Ovary (tissue), 9 donors: Measurements from ENCODE around the gene CAMTA1. TPM values are rescaled to one million over a fixed set of nuclear protein-coding genes. Genes with fewer than 3 reads are reported as not detected.

Source experiments
- DNase-seq, 5 donors: peaks; one replicate each; pipeline ENCODE4 v3.0.0-alpha.2; 2019 to 2020
- H3K27ac ChIP-seq, 2 donors: fragments of 200-600 bp; one replicate each; pipeline versions ENCODE4 v1.5.1 to v1.8.0; 2019 to 2022
- H3K27me3 ChIP-seq: fragments of 200-600 bp; one replicate; pipeline ENCODE4 v1.8.0; 2022
- H3K36me3 ChIP-seq: fragments of 200-600 bp; sonication (generic); one replicate; pipeline ENCODE4 v1.5.1; 2019
- H3K4me1 ChIP-seq: one replicate; pipeline ENCODE4 v1.8.1; 2013; ENCODE audit warnings: mild to moderate bottlenecking, moderate library complexity; ENCODE audit not compliant: insufficient read depth
- H3K4me3 ChIP-seq: fragments of 200-600 bp; sonication (generic); one replicate; pipeline ENCODE4 v1.5.1; 2017
- H3K9me3 ChIP-seq, 2 donors: fragments of 200-600 bp in 1 of 2; sonication (generic) in 1 of 2; one replicate each; pipeline versions ENCODE4 v1.5.1 to v1.8.1; 2013 to 2019; ENCODE audit warnings: mild to moderate bottlenecking in 1 of 2, moderate library complexity in 1 of 2
- EP300 ChIP-seq: sonication (generic); formaldehyde crosslinking; IDR thresholded peaks from one replicate; pipeline ENCODE4 v1.6.1; 2017; ENCODE audit warnings: antibody characterized with exemption
- POLR2A ChIP-seq: fragments of 450-650 bp; IDR thresholded peaks from one replicate; pipeline ENCODE4 v1.6.1; 2017; ENCODE audit warnings: antibody characterized with exemption, mild to moderate bottlenecking, moderate library complexity
- WGBS, 3 donors: extraction: QIAGEN DNeasy Blood & Tissue Kit in 1 of 3; methylation state at CpG; one replicate each; pipeline versions ENCODE4 v1.1.5 to v1.1.7; 2013 to 2017; 5-methylcytosine and 5-hydroxymethylcytosine counted together
- intact Hi-C, 4 donors: fragments of 100-400 bp; cut with DNase I; formaldehyde crosslinking; loops; one replicate each; pipeline versions ENCODE4 v1.11.0 to v1.15.1; 2022 to 2023
- polyA plus RNA-seq, 2 donors: library from polyadenylated mRNA; stranded (reverse); fragments of 200-250 nt in 1 of 2; fragments of 350-450 nt in 1 of 2; fragmentation: Illumina TruSeq in 1 of 2; extraction: RNeasy Lipid Tissue Mini Kit (QIAGEN cat#74804) in 1 of 2; gene quantifications; one replicate each; pipeline ENCODE4 v1.2.3, GENCODE V29; 2013 to 2014
- total RNA-seq, 7 donors: library from RNA; depleted of rRNA in 2 of 7; stranded (reverse); fragments of >200 nt in 2 of 7; fragmentation: NEBNext Ultra II Directional in 3 of 7; extraction: Animal tissue kit (Norgen Biotek cat#: 25700) in 3 of 7; gene quantifications; one replicate each; pipeline versions ENCODE4 v1.1.0 to v1.2.4, GENCODE V29; 2016 to 2023
- TF ChIP-seq, protein P1 (sequence below), 3 donors: fragments of 450-650 bp in 2 of 3; fragments of 200-600 bp in 1 of 3; IDR thresholded peaks; one replicate each; pipeline versions ENCODE4 v1.5.1 to v1.8.0; 2016 to 2022; ENCODE audit warnings: antibody characterized with exemption in 3 of 3, mild to moderate bottlenecking in 1 of 3
- donor health status: DM: no; HTN: no; CAD: no; lungs with moderate emphysema.
- donor health status: DM: no; HTN: no; CAD: no.
- donor health status: Bipolar disorder and iron deficiency.
- donor health status: DM: yes; HTN: yes; CAD: no.
- donor health status: DM: no; HTN: no; CAD: no.
- donor health status: DM: yes; HTN: yes; CAD: no.

The CAMTA1 gene
- total and polyA plus RNA-seq, 9 donors = 51.1 to 150 (median 67.4) TPM

DNA sequence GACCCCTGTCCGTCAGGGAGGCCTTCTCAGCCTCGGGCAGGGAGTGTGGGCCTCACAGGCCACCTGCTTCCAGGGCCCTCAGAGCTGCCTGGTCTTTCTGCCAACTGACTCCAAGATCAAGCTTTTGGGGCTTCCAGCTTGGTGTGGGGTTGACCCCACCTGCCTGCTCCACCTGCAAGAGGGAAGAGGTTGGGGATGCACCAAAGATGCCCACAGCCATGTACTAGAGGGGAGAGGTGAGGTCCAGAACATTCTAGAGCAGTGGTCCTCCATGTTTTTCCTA, 719.1 kb downstream of the CAMTA1 start:
- TF ChIP-seq EP300 (no peak), POLR2A (no peak)
- TF ChIP-seq, protein P1, sequence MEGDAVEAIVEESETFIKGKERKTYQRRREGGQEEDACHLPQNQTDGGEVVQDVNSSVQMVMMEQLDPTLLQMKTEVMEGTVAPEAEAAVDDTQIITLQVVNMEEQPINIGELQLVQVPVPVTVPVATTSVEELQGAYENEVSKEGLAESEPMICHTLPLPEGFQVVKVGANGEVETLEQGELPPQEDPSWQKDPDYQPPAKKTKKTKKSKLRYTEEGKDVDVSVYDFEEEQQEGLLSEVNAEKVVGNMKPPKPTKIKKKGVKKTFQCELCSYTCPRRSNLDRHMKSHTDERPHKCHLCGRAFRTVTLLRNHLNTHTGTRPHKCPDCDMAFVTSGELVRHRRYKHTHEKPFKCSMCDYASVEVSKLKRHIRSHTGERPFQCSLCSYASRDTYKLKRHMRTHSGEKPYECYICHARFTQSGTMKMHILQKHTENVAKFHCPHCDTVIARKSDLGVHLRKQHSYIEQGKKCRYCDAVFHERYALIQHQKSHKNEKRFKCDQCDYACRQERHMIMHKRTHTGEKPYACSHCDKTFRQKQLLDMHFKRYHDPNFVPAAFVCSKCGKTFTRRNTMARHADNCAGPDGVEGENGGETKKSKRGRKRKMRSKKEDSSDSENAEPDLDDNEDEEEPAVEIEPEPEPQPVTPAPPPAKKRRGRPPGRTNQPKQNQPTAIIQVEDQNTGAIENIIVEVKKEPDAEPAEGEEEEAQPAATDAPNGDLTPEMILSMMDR (IDR thresholded peaks at IDR 0.05) = no peak
- no peak overlapping the region for H3K4me3 ChIP-seq
- intact Hi-C loops = no loop called here
- no peaks in the 10 kb centered on the region for H3K27me3 ChIP-seq
- no peak overlapping the region for H3K27ac ChIP-seq
- no peaks in the 10 kb centered on the region for H3K36me3 ChIP-seq
- H3K9me3 ChIP-seq = no peaks in the 10 kb centered on the region
- H3K4me1 ChIP-seq = peaks cover 24% of the 10 kb centered on the region
- DNase-seq = no peak
- 80 to 90% (median 80%) methylated on average over 2 of the region's 2 CpGs for WGBS, 3 donors

- WGBS, 3 donors = 83 to 91% (median 88%) methylated on average over 14 of the region's 14 CpGs
- intact Hi-C loops = no loop called here
- peak in 1 of 5 donors; percentile 12 for DNase-seq
These were observed 720.0 kb downstream of the CAMTA1 start for GRCh38 chr1:7505094-7505770.

DNA sequence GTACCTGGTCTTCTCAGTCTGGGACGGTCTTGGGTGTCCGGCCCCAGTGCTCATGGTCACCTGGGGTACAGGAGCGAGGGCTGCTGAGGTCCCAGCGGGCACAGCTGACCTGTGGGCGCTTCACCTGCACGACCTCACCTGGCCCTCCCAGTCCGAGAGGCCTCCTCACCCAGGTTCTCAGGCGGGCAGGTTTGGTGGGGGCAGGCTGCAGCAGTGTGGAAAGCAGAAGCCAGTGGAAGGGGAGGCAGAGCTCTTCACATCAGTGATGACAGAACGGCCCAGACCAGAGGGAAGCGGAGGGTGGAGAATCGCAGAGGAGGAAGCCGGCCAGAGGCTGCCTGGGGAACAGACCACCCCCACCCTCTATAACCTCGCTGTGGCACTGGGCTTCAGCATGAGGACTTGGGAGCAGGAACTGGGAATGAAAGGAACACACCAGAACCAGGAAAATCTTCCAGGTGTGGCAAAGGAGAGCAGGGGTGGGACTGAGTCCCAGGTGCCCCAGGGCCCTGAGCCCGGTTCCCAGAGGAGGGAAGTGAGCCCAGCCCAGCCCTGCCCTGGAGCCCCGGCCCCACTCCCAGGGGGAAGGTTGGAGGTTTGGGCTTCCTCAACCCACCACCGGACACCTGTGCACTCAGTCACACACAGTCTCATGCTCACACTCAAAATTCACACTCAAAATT, 720.7 kb downstream of the CAMTA1 start:
- Histone ChIP-seq H3K9me3 (no peaks in the 10 kb centered on the region), H3K4me1 (peaks cover 15% of the 10 kb centered on the region), H3K27me3 (no peaks in the 10 kb centered on the region), H3K36me3 (no peaks in the 10 kb centered on the region), H3K4me3 (no peak overlapping the region), H3K27ac (no peak overlapping the region)
- intact Hi-C loops = no loop called here
- peak in 1 of 5 donors; percentile 10 for DNase-seq
- TF ChIP-seq, protein P1 (IDR thresholded peaks at IDR 0.05) = no peak
- TF ChIP-seq EP300 (no peak), POLR2A (no peak)
- WGBS, 3 donors = 91 to 96% (median 94%) methylated on average over 15 to 16 of the region's 16 CpGs

More at GRCh38 chr1:7505094-7505770, 720.0 kb downstream of the CAMTA1 start:
- H3K9me3 ChIP-seq = no peaks in the 10 kb centered on the region
- no peaks in the 10 kb centered on the region for H3K36me3 ChIP-seq
- H3K4me1 ChIP-seq = peaks cover 22% of the 10 kb centered on the region
- no peaks in the 10 kb centered on the region for H3K27me3 ChIP-seq
- H3K27ac ChIP-seq = no peak overlapping the region
- no peak overlapping the region for H3K4me3 ChIP-seq
- TF ChIP-seq EP300 = no peak
- TF ChIP-seq, protein P1 (IDR thresholded peaks at IDR 0.05) = no peak

GRCh38 chr1:7506454-7507284, 721.4 kb downstream of the CAMTA1 start:
- Histone ChIP-seq H3K36me3 (no peaks in the 10 kb centered on the region), H3K9me3 (no peaks in the 10 kb centered on the region), H3K4me1 (peaks cover 13% of the 10 kb centered on the region), H3K27me3 (no peaks in the 10 kb centered on the region), H3K27ac (no peak overlapping the region), H3K4me3 (no peak overlapping the region)
- no peak for DNase-seq
- intact Hi-C loops = no loop called here
- TF ChIP-seq POLR2A = no peak
- TF ChIP-seq, protein P1 (IDR thresholded peaks at IDR 0.05) = no peak
- TF ChIP-seq EP300 = no peak
- 90 to 91% (median 91%) methylated on average over 10 of the region's 10 CpGs for WGBS, 3 donors
